ENCODE measurements around the gene KLF12. TPM values are rescaled to one million over a fixed set of nuclear protein-coding genes. Genes with fewer than 3 reads are reported as not detected.

The KLF12 gene
- total RNA-seq, 2 donors from 2014 or later: 6.1 to 12.3 TPM

GRCh38 chr13:74107598-74107997 lies 26.6 kb downstream of the KLF12 start:
- no peaks in the 10 kb centered on the region for H3K27me3 ChIP-seq
- no peaks in the 10 kb centered on the region for H3K36me3 ChIP-seq
- H3K4me1 ChIP-seq: no peaks in the 10 kb centered on the region
- no peaks in the 10 kb centered on the region for H3K9me3 ChIP-seq
- TF ChIP-seq CTCF (IDR thresholded peaks at IDR 0.05): no peak
- no peak overlapping the region for H3K4me3 ChIP-seq
- no peak overlapping the region for H3K27ac ChIP-seq
- no peak for DNase-seq (ENCODE audit: low spot score)

GRCh38 chr13:74105871-74106270 lies 28.3 kb downstream of the KLF12 start:
- H3K27me3 ChIP-seq: no peaks in the 10 kb centered on the region

GRCh38 chr13:74104661-74105275 lies 29.4 kb downstream of the KLF12 start:
- Histone ChIP-seq H3K36me3 (no peaks in the 10 kb centered on the region), H3K4me1 (no peaks in the 10 kb centered on the region), H3K4me3 (no peak overlapping the region), H3K27me3 (no peaks in the 10 kb centered on the region), H3K9me3 (no peaks in the 10 kb centered on the region), H3K27ac (no peak overlapping the region)
- DNase-seq (ENCODE audit: low spot score): no peak
- no peak for TF ChIP-seq CTCF (IDR thresholded peaks at IDR 0.05)

More at GRCh38 chr13:74105871-74106270, 28.3 kb downstream of the KLF12 start:
- Histone ChIP-seq H3K4me1 (no peaks in the 10 kb centered on the region), H3K9me3 (no peaks in the 10 kb centered on the region), H3K36me3 (no peaks in the 10 kb centered on the region), H3K4me3 (no peak overlapping the region), H3K27ac (no peak overlapping the region)
- no peak for DNase-seq (ENCODE audit: low spot score)
- no peak for TF ChIP-seq CTCF (IDR thresholded peaks at IDR 0.05)

- no peak for DNase-seq (ENCODE audit: low spot score)
- no peaks in the 10 kb centered on the region for H3K27me3 ChIP-seq
- TF ChIP-seq CTCF (IDR thresholded peaks at IDR 0.05): no peak
- H3K9me3 ChIP-seq: no peaks in the 10 kb centered on the region
- no peaks in the 10 kb centered on the region for H3K4me1 ChIP-seq
- H3K27ac ChIP-seq: no peak overlapping the region
- no peak overlapping the region for H3K4me3 ChIP-seq
- H3K36me3 ChIP-seq: no peaks in the 10 kb centered on the region
Observed at GRCh38 chr13:74103970-74104555, 30.1 kb downstream of the KLF12 start.

GRCh38 chr13:74103196-74103595 lies 31.0 kb downstream of the KLF12 start:
- Histone ChIP-seq H3K27ac (no peak overlapping the region), H3K27me3 (no peaks in the 10 kb centered on the region), H3K9me3 (no peaks in the 10 kb centered on the region), H3K4me3 (no peak overlapping the region), H3K36me3 (no peaks in the 10 kb centered on the region), H3K4me1 (no peaks in the 10 kb centered on the region)
- DNase-seq (ENCODE audit: low spot score): no peak
- TF ChIP-seq CTCF (IDR thresholded peaks at IDR 0.05): no peak

GRCh38 chr13:74102691-74103090 lies 31.5 kb downstream of the KLF12 start:
- Histone ChIP-seq H3K27ac (no peak overlapping the region), H3K4me1 (no peaks in the 10 kb centered on the region), H3K4me3 (no peak overlapping the region), H3K27me3 (no peaks in the 10 kb centered on the region), H3K9me3 (no peaks in the 10 kb centered on the region), H3K36me3 (no peaks in the 10 kb centered on the region)
- no peak for TF ChIP-seq CTCF (IDR thresholded peaks at IDR 0.05)
- DNase-seq (ENCODE audit: low spot score): no peak

All from right atrium auricular region (tissue), 2 donors.